Measurements from ENCODE around the gene CST4.

Gene CST4

GRCh38 chr20:23670361-23670760, 18.5 kb downstream of the CST4 start:
- TF ChIP-seq CTCF (IDR thresholded peaks at IDR 0.05; ENCODE audit: low read depth, low read length, missing control alignments), result no peak
- no peak for DNase-seq (ENCODE audit: low read depth)
- H3K4me3 ChIP-seq (ENCODE audit: low read depth, low read length), result no peak overlapping the region

GRCh38 chr20:23669866-23670265, 19.0 kb downstream of the CST4 start:
- H3K4me3 ChIP-seq (ENCODE audit: low read depth, low read length), result no peak overlapping the region
- DNase-seq (ENCODE audit: low read depth), result no peak
- no peak for TF ChIP-seq CTCF (IDR thresholded peaks at IDR 0.05; ENCODE audit: low read depth, low read length, missing control alignments)

GRCh38 chr20:23669327-23669726, 19.5 kb downstream of the CST4 start:
- DNase-seq (ENCODE audit: low read depth), result no peak
- no peak overlapping the region for H3K4me3 ChIP-seq (ENCODE audit: low read depth, low read length)
- no peak for TF ChIP-seq CTCF (IDR thresholded peaks at IDR 0.05; ENCODE audit: low read depth, low read length, missing control alignments)

- DNase-seq (ENCODE audit: low read depth), result peak; percentile 13
- no peak overlapping the region for H3K4me3 ChIP-seq (ENCODE audit: low read depth, low read length)
- TF ChIP-seq CTCF (IDR thresholded peaks at IDR 0.05; ENCODE audit: low read depth, low read length, missing control alignments), result peak; percentile 85
Observed at GRCh38 chr20:23668477-23668951, 20.3 kb downstream of the CST4 start.

- TF ChIP-seq CTCF (IDR thresholded peaks at IDR 0.05; ENCODE audit: low read depth, low read length, missing control alignments), result no peak
- no peak overlapping the region for H3K4me3 ChIP-seq (ENCODE audit: low read depth, low read length)
- no peak for DNase-seq (ENCODE audit: low read depth)
Observed at GRCh38 chr20:23667666-23668065, 21.2 kb downstream of the CST4 start.

- TF ChIP-seq CTCF (IDR thresholded peaks at IDR 0.05; ENCODE audit: low read depth, low read length, missing control alignments), result no peak
- H3K4me3 ChIP-seq (ENCODE audit: low read depth, low read length), result no peak overlapping the region
- no peak for DNase-seq (ENCODE audit: low read depth)
Observed at GRCh38 chr20:23666698-23667097, 22.1 kb downstream of the CST4 start.

GRCh38 chr20:23666189-23666588, 22.6 kb downstream of the CST4 start:
- no peak for TF ChIP-seq CTCF (IDR thresholded peaks at IDR 0.05; ENCODE audit: low read depth, low read length, missing control alignments)
- no peak for DNase-seq (ENCODE audit: low read depth)
- no peak overlapping the region for H3K4me3 ChIP-seq (ENCODE audit: low read depth, low read length)
